Transverse colon (tissue), 4 donors: ENCODE data around the gene TSPAN10. TPM values are rescaled to one million over a fixed set of nuclear protein-coding genes. Genes with fewer than 3 reads are reported as not detected.

ENCODE experiments used
- DNase-seq: peaks from one replicate; pipeline ENCODE4 v3.0.0-alpha.2; 2019
- H3K27ac ChIP-seq, 4 donors: fragments of 200-600 bp; sonication (generic); 2 replicates each; pipeline ENCODE4 v1.5.1; 2016 to 2018; ENCODE audit warnings: inconsistent platforms in 4 of 4
- H3K27me3 ChIP-seq: fragments of 200-600 bp; sonication (generic); 2 replicates; pipeline ENCODE4 v1.5.1; 2017; ENCODE audit warnings: inconsistent platforms
- H3K36me3 ChIP-seq, 4 donors: fragments of 200-600 bp; sonication (generic); 2 replicates each; pipeline ENCODE4 v1.5.1; 2017 to 2019; ENCODE audit warnings: inconsistent platforms in 4 of 4
- H3K4me1 ChIP-seq, 4 donors: fragments of 200-600 bp; sonication (generic); 2 replicates each; pipeline ENCODE4 v1.5.1; 2017 to 2020; ENCODE audit warnings: inconsistent platforms in 4 of 4
- H3K4me3 ChIP-seq, 4 donors: fragments of 200-600 bp; sonication (generic); 1 replicate in 1 of 4; 2 replicates in 3 of 4; pipeline versions ENCODE4 v1.5.1 to v1.6.1; 2017 to 2019; ENCODE audit warnings: inconsistent platforms in 4 of 4
- H3K9me3 ChIP-seq, 2 donors: fragments of 200-600 bp; sonication (generic); 2 replicates each; pipeline ENCODE4 v1.5.1; 2017 to 2019; ENCODE audit warnings: inconsistent platforms in 2 of 2
- CTCF ChIP-seq, 5 experiments: fragments of 200-600 bp in 3 of 5; fragments of 450-650 bp in 2 of 5; sonication (generic) in 3 of 5; IDR thresholded peaks; 1 replicate in 2 of 5; 2 replicates in 3 of 5; pipeline ENCODE4 v1.5.1; 2016 to 2017; ENCODE audit warnings: antibody characterized with exemption in 5 of 5, inconsistent platforms in 3 of 5, mild to moderate bottlenecking in 2 of 5, moderate library complexity in 1 of 5
- EP300 ChIP-seq: sonication (generic); formaldehyde crosslinking; IDR thresholded peaks from one replicate; pipeline ENCODE4 v1.6.1; 2017; ENCODE audit warnings: antibody characterized with exemption, low read depth
- POLR2A ChIP-seq: fragments of 450-650 bp; IDR thresholded peaks from one replicate; pipeline ENCODE4 v1.6.1; 2016; ENCODE audit warnings: antibody characterized with exemption, mild to moderate bottlenecking, moderate library complexity
- POLR2AphosphoS5 ChIP-seq, 3 donors: sonication (generic); formaldehyde crosslinking; IDR thresholded peaks; one replicate each; pipeline ENCODE4 v1.6.1; 2016; ENCODE audit warnings: antibody characterized with exemption in 3 of 3
- WGBS, 2 donors: methylation state at CpG; one replicate each; pipeline ENCODE4 v1.1.5; 2018; ENCODE audit warnings: low coverage in 1 of 2; 5-methylcytosine and 5-hydroxymethylcytosine counted together
- in situ Hi-C, 4 donors: fragments of 200-750 bp; cut with MboI; loops; one replicate each; pipeline versions ENCODE4 v1.15.0 to v1.15.1; 2017; ENCODE audit warnings: low sequenced_read_pairs in 3 of 4, low pct_ligation_motif_present in 1 of 4, low pct_unique_long_range_greater_than_20kb in 1 of 4
- intact Hi-C: fragments of 100-400 bp; cut with DNase I; formaldehyde crosslinking; loops from one replicate; pipeline ENCODE4 v1.15.1; 2023; ENCODE audit warnings: low total_unique reads
- total RNA-seq, 4 donors: library from RNA; depleted of rRNA; stranded (reverse); fragments of >200 nt; gene quantifications; one replicate each; pipeline ENCODE4 v1.1.0, GENCODE V29; 2016

Gene TSPAN10
- total RNA-seq, 4 donors from 2014 or later, result 0.48 to 0.55 TPM; not detected in 2

- in situ Hi-C loops, result no loop called here
- H3K4me3 ChIP-seq, result no peak overlapping the region
- no peaks in the 10 kb centered on the region for H3K4me1 ChIP-seq
- no peak overlapping the region for H3K27ac ChIP-seq
- TF ChIP-seq POLR2AphosphoS5 (IDR thresholded peaks at IDR 0.05), result no peak
- no peak for TF ChIP-seq EP300
- TF ChIP-seq CTCF (IDR thresholded peaks at IDR 0.05), result no peak
- no peak for TF ChIP-seq POLR2A
- intact Hi-C loops, result no loop called here
- H3K36me3 ChIP-seq, result no peaks in the 10 kb centered on the region
- peaks cover 40% of the 10 kb centered on the region for H3K27me3 ChIP-seq
- H3K9me3 ChIP-seq, result peaks cover 0 to 4% of the 10 kb centered on the region in 2 donors
- WGBS, 2 donors, result 42 to 50% methylated on average over 4 to 18 of the region's 21 CpGs
- no peak for DNase-seq
Measured at GRCh38 chr17:81647640-81648012, 10.6 kb downstream of the TSPAN10 start.

- Histone ChIP-seq H3K27ac (no peak overlapping the region), H3K4me1 (no peaks in the 10 kb centered on the region), H3K27me3 (peaks cover 44% of the 10 kb centered on the region), H3K4me3 (no peak overlapping the region), H3K36me3 (no peaks in the 10 kb centered on the region), H3K9me3 (peaks cover 0 to 4% of the 10 kb centered on the region in 2 donors)
- DNase-seq, result no peak
- 50% methylated on average over 50 of the region's 78 CpGs; no CpG with 5 or more reads in 1 of the 2 donors for WGBS, 2 donors
- intact Hi-C loops, result no loop called here
- in situ Hi-C loops, result no loop called here
- TF ChIP-seq POLR2AphosphoS5 (IDR thresholded peaks at IDR 0.05) (no peak), EP300 (no peak), CTCF (IDR thresholded peaks at IDR 0.05) (no peak), POLR2A (no peak)
Measured at GRCh38 chr17:81648013-81648706, 11.2 kb downstream of the TSPAN10 start.

GRCh38 chr17:81648707-81649085 lies 11.7 kb downstream of the TSPAN10 start:
- Histone ChIP-seq H3K27ac (no peak overlapping the region), H3K27me3 (peaks cover 50% of the 10 kb centered on the region), H3K4me1 (no peaks in the 10 kb centered on the region), H3K36me3 (no peaks in the 10 kb centered on the region), H3K4me3 (no peak overlapping the region), H3K9me3 (peaks cover 0 to 4% of the 10 kb centered on the region in 2 donors)
- WGBS, 2 donors, result 92% methylated on average over 11 of the region's 14 CpGs; no CpG with 5 or more reads in 1 of the 2 donors
- TF ChIP-seq EP300 (no peak), POLR2A (no peak), CTCF (IDR thresholded peaks at IDR 0.05) (no peak), POLR2AphosphoS5 (IDR thresholded peaks at IDR 0.05) (no peak)
- DNase-seq, result no peak
- intact Hi-C loops (no loop called here), in situ Hi-C loops (no loop called here)

GRCh38 chr17:81650951-81651350 lies 14.0 kb downstream of the TSPAN10 start:
- Histone ChIP-seq H3K9me3 (peaks cover 0 to 4% of the 10 kb centered on the region in 2 donors), H3K27me3 (peaks cover 55% of the 10 kb centered on the region), H3K27ac (no peak overlapping the region), H3K36me3 (no peaks in the 10 kb centered on the region), H3K4me3 (no peak overlapping the region), H3K4me1 (no peaks in the 10 kb centered on the region)
- TF ChIP-seq CTCF (IDR thresholded peaks at IDR 0.05) (no peak), EP300 (no peak), POLR2A (no peak), POLR2AphosphoS5 (IDR thresholded peaks at IDR 0.05) (no peak)
- in situ Hi-C loops (no loop called here), intact Hi-C loops (no loop called here)
- DNase-seq, result no peak
- WGBS, 2 donors, result 75 to 78% methylated on average over 4 to 7 of the region's 9 CpGs
